ENCODE data around the gene PPOX.
A peak's percentile ranks its signal among the peaks of the same experiment; 100 is the strongest.

Gene PPOX

GRCh38 chr1:161137881-161138280 is 28.3 kb upstream of the PPOX start:
- TF ChIP-seq ZFX (IDR thresholded peaks at IDR 0.05; ENCODE audit: borderline replicate concordance) (no peak), CTCF (IDR thresholded peaks at IDR 0.05) (no peak)
- H3K27ac ChIP-seq = no peak overlapping the region

- TF ChIP-seq CTCF (IDR thresholded peaks at IDR 0.05) = no peak
- H3K27ac ChIP-seq = no peak overlapping the region
These were observed 27.8 kb upstream of the PPOX start for GRCh38 chr1:161138431-161138830.

GRCh38 chr1:161139766-161140165 is 26.5 kb upstream of the PPOX start:
- no peak overlapping the region for H3K27ac ChIP-seq
- TF ChIP-seq ZFX (IDR thresholded peaks at IDR 0.05; ENCODE audit: borderline replicate concordance) (no peak), CTCF (IDR thresholded peaks at IDR 0.05) (peak; percentile 81)

GRCh38 chr1:161140755-161141400 is 25.3 kb upstream of the PPOX start:
- TF ChIP-seq CTCF (IDR thresholded peaks at IDR 0.05) (no peak), ZFX (IDR thresholded peaks at IDR 0.05; ENCODE audit: borderline replicate concordance) (no peak)
- no peak overlapping the region for H3K27ac ChIP-seq

- no peak overlapping the region for H3K27ac ChIP-seq
- no peak for TF ChIP-seq CTCF (IDR thresholded peaks at IDR 0.05)
- TF ChIP-seq ZFX (IDR thresholded peaks at IDR 0.05; ENCODE audit: borderline replicate concordance) = no peak
These were observed 20.4 kb upstream of the PPOX start for GRCh38 chr1:161145832-161146231.

- peak overlapping the region; percentile 99 for H3K27ac ChIP-seq
- TF ChIP-seq CTCF (IDR thresholded peaks at IDR 0.05) (no peak), ZFX (IDR thresholded peaks at IDR 0.05; ENCODE audit: borderline replicate concordance) (no peak)
These were observed 13.1 kb upstream of the PPOX start for GRCh38 chr1:161153176-161153575.

- peak within 1 kb of the TSS; percentile 99 for H3K27ac ChIP-seq
- TF ChIP-seq CTCF (IDR thresholded peaks at IDR 0.05) = no peak
- no peak for TF ChIP-seq ZFX (IDR thresholded peaks at IDR 0.05; ENCODE audit: borderline replicate concordance)
These were observed 12.4 kb upstream of the PPOX start, which contains the start of gene UFC1 for GRCh38 chr1:161153682-161154337. UFC1 (plus strand) TSS chr1:161153978; CDS start chr1:161153998, 20 bp downstream.
